Liver (tissue), 9 donors: ENCODE measurements around the gene GRIN3B. TPM values are rescaled to one million over a fixed set of nuclear protein-coding genes. Genes with fewer than 3 reads are reported as not detected.

ENCODE experiments used
- DNase-seq: peaks from one replicate; pipeline ENCODE4 v3.0.0-alpha.2; 2017; ENCODE audit warnings: low spot score
- H3K27ac ChIP-seq, 2 donors: one replicate each; pipeline ENCODE4 v1.7.0; 2013; ENCODE audit warnings: inconsistent platforms in 2 of 2, low read length in 2 of 2, control low read depth in 1 of 2, low read depth in 1 of 2, mild to moderate bottlenecking in 1 of 2
- H3K27me3 ChIP-seq, 4 donors: one replicate each; pipeline versions ENCODE4 v1.6.1 to v1.7.0; 2013; ENCODE audit warnings: low read length in 3 of 4, inconsistent platforms in 1 of 4, mild to moderate bottlenecking in 1 of 4, moderate library complexity in 1 of 4; ENCODE audit not compliant: control insufficient read depth in 4 of 4, insufficient read depth in 4 of 4
- H3K36me3 ChIP-seq, 4 donors: one replicate each; pipeline versions ENCODE4 v1.6.1 to v1.7.0; 2013; ENCODE audit warnings: low read length in 3 of 4, mild to moderate bottlenecking in 3 of 4, low read depth in 1 of 4, moderate library complexity in 1 of 4; ENCODE audit not compliant: control insufficient read depth in 4 of 4, insufficient read depth in 3 of 4
- H3K4me1 ChIP-seq, 4 donors: one replicate each; pipeline versions ENCODE4 v1.6.1 to v1.7.0; 2013; ENCODE audit warnings: low read length in 3 of 4, mild to moderate bottlenecking in 3 of 4, moderate library complexity in 1 of 4; ENCODE audit not compliant: control insufficient read depth in 4 of 4, insufficient read depth in 4 of 4
- H3K4me3 ChIP-seq, 3 donors: one replicate each; pipeline versions ENCODE4 v1.6.1 to v1.7.0; 2013; ENCODE audit warnings: low read length in 3 of 3, control low read depth in 1 of 3, low read depth in 1 of 3, mild to moderate bottlenecking in 1 of 3
- H3K9ac ChIP-seq, 2 donors: one replicate each; pipeline ENCODE4 v1.7.0; 2013; ENCODE audit warnings: low read length in 2 of 2, mild to moderate bottlenecking in 2 of 2, moderate library complexity in 2 of 2, control low read depth in 1 of 2, low read depth in 1 of 2
- H3K9me3 ChIP-seq, 4 donors: one replicate each; pipeline versions ENCODE4 v1.6.1 to v1.7.0; 2013; ENCODE audit warnings: low read length in 3 of 4; ENCODE audit not compliant: control insufficient read depth in 4 of 4
- CTCF ChIP-seq: fragments of 150-350 bp; IDR thresholded peaks from 2 replicates; pipeline ENCODE4 v1.5.1; 2017; ENCODE audit warnings: improper control_type of control experiment, low read depth, low read length; ENCODE audit not compliant: missing input control
- EGR1 ChIP-seq, 2 donors: IDR thresholded peaks; 2 replicates each; pipeline ENCODE4 v1.6.1; 2016 to 2018; ENCODE audit warnings: antibody characterized with exemption in 2 of 2, low read depth in 2 of 2
- FOXA1 ChIP-seq: IDR thresholded peaks from 2 replicates; pipeline ENCODE4 v1.6.1; 2016; ENCODE audit warnings: antibody characterized with exemption
- FOXA2 ChIP-seq: IDR thresholded peaks from 2 replicates; pipeline ENCODE4 v1.6.1; 2016; ENCODE audit warnings: antibody characterized with exemption
- GABPA ChIP-seq, 2 donors: IDR thresholded peaks in 1 of 2; conservative IDR thresholded peaks in 1 of 2; 2 replicates each; pipeline ENCODE4 v1.6.1; 2016; ENCODE audit warnings: antibody characterized with exemption in 2 of 2, mild to moderate bottlenecking in 1 of 2, moderate library complexity in 1 of 2
- HNF4G ChIP-seq: IDR thresholded peaks from 2 replicates; pipeline ENCODE4 v1.6.1; 2016; ENCODE audit warnings: antibody characterized with exemption
- MAX ChIP-seq: IDR thresholded peaks from 2 replicates; pipeline ENCODE4 v1.6.1; 2016; ENCODE audit warnings: antibody characterized with exemption
- NR2F2 ChIP-seq: IDR thresholded peaks from 2 replicates; pipeline ENCODE4 v1.6.1; 2016; ENCODE audit warnings: antibody characterized with exemption
- RAD21 ChIP-seq, 2 donors: IDR thresholded peaks; 2 replicates each; pipeline ENCODE4 v1.6.1; 2016; ENCODE audit warnings: antibody characterized with exemption in 2 of 2, mild to moderate bottlenecking in 2 of 2
- REST ChIP-seq: IDR thresholded peaks from 2 replicates; pipeline ENCODE4 v1.6.1; 2016; ENCODE audit warnings: antibody characterized with exemption, mild to moderate bottlenecking
- RXRA ChIP-seq, 2 donors: IDR thresholded peaks; 2 replicates each; pipeline ENCODE4 v1.6.1; 2017 to 2018; ENCODE audit warnings: antibody characterized with exemption in 2 of 2, mild to moderate bottlenecking in 1 of 2
- SP1 ChIP-seq: IDR thresholded peaks from 2 replicates; pipeline ENCODE4 v1.6.1; 2018; ENCODE audit warnings: antibody characterized with exemption, mild to moderate bottlenecking
- TAF1 ChIP-seq: conservative IDR thresholded peaks from 2 replicates; pipeline ENCODE4 v1.6.1; 2016; ENCODE audit warnings: antibody characterized with exemption, mild to moderate bottlenecking
- YY1 ChIP-seq: IDR thresholded peaks from 2 replicates; pipeline ENCODE4 v1.6.1; 2016; ENCODE audit warnings: antibody characterized with exemption, mild to moderate bottlenecking
- ZBTB33 ChIP-seq: IDR thresholded peaks from 2 replicates; pipeline ENCODE4 v1.6.1; 2016; ENCODE audit warnings: antibody characterized with exemption
- WGBS: extraction: QIAGEN DNeasy Blood & Tissue Kit; methylation state at CpG from one replicate; pipeline ENCODE4 v1.1.7; 2013; 5-methylcytosine and 5-hydroxymethylcytosine counted together
- polyA plus RNA-seq, 2 donors: library from polyadenylated mRNA; stranded (reverse) in 1 of 2; unstranded in 1 of 2; fragments of 200-250 nt in 1 of 2; fragments of >200 nt in 1 of 2; fragmentation: Nextera tagmentation in 1 of 2; extraction: Ambion mirVana in 1 of 2; gene quantifications; one replicate each; pipeline versions ENCODE4 v1.2.1 to v1.2.3, GENCODE V29; 2013 to 2015
- total RNA-seq, 2 donors: library from RNA; depleted of rRNA; stranded (reverse); fragments of >200 nt; gene quantifications; one replicate each; pipeline ENCODE4 v1.2.3, GENCODE V29; 2014
- TF ChIP-seq, protein P1 (sequence below): IDR thresholded peaks from 2 replicates; pipeline ENCODE4 v1.6.1; 2016; ENCODE audit warnings: antibody characterized with exemption
- donor health status: healthy.
- donor health status: healthy.
- donor health status: healthy.
- donor health status: healthy.
- donor health status: healthy.

Gene GRIN3B
- total and polyA plus RNA-seq, 4 donors = 0.05 TPM; not detected in 3

- Histone ChIP-seq H3K36me3 (peaks cover 0 to 3% (median 0%) of the 10 kb centered on the region in 4 donors), H3K4me1 (peaks cover 4 to 15% (median 9%) of the 10 kb centered on the region in 4 donors), H3K9ac (no peak overlapping the region), H3K27ac (no peak overlapping the region), H3K9me3 (no peaks in the 10 kb centered on the region), H3K27me3 (no peaks in the 10 kb centered on the region), H3K4me3 (no peak overlapping the region)
- TF ChIP-seq RAD21 (IDR thresholded peaks at IDR 0.05) (no peak), YY1 (no peak), ZBTB33 (no peak), TAF1 (no peak), FOXA1 (no peak), NR2F2 (no peak), FOXA2 (no peak), GABPA (IDR thresholded peaks at IDR 0.05 in 1 of 2, conservative IDR thresholded peaks at IDR 0.05 in 1 of 2) (no peak), REST (no peak), EGR1 (IDR thresholded peaks at IDR 0.05; ENCODE audit: low read depth in 2 of 2) (no peak), SP1 (no peak), RXRA (IDR thresholded peaks at IDR 0.05) (no peak), MAX (no peak), CTCF (no peak), HNF4G (no peak)
- TF ChIP-seq, protein P1, sequence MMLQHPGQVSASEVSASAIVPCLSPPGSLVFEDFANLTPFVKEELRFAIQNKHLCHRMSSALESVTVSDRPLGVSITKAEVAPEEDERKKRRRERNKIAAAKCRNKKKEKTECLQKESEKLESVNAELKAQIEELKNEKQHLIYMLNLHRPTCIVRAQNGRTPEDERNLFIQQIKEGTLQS = no peak
- DNase-seq = peak; percentile 60
- WGBS = 86% methylated on average over 10 of the region's 10 CpGs
Observed at GRCh38 chr19:1045247-1045603, 45.0 kb downstream of the GRIN3B start.

DNA sequence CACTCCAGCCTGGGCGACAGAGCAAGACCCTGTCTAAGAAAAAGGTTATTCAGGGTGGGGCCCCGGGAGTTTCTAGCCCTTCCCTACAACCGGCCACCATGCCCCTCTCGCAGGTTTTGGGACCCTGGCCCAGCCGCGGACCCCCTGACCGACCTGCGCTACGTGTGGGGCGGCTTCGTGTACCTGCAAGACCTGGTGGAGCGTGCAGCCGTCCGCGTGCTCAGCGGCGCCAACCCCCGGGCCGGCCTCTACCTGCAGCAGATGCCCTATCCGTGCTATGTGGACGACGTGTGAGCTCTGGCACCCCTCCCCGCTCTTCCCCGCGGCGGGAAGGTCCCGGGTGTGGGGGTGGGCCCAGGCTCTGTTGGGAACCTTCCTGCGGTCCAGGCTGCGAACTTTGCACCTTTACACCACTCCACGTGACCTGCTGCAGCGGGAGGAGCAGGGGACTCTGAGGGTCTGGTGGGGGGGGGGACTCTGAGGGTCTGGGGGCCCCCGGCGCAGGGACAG is 46.0 kb downstream of the GRIN3B start:
- DNase-seq = no peak
- H3K27ac ChIP-seq = no peak overlapping the region
- H3K9ac ChIP-seq = no peak overlapping the region
- no peak for TF ChIP-seq ZBTB33
- no peak for TF ChIP-seq SP1
- TF ChIP-seq GABPA (IDR thresholded peaks at IDR 0.05 in 1 of 2, conservative IDR thresholded peaks at IDR 0.05 in 1 of 2) = no peak
- TF ChIP-seq HNF4G = no peak
- TF ChIP-seq REST = no peak
- TF ChIP-seq FOXA1 = no peak
- peaks cover 0 to 3% (median 0%) of the 10 kb centered on the region in 4 donors for H3K36me3 ChIP-seq
- no peak overlapping the region for H3K4me3 ChIP-seq
- 76% methylated on average over 33 of the region's 33 CpGs for WGBS
- H3K27me3 ChIP-seq = no peaks in the 10 kb centered on the region
- peaks cover 0 to 6% (median under 1%) of the 10 kb centered on the region in 4 donors for H3K4me1 ChIP-seq
- no peaks in the 10 kb centered on the region for H3K9me3 ChIP-seq
